Calu3 (cell line): ENCODE data around the gene ELAVL1. TPM values are rescaled to one million over a fixed set of nuclear protein-coding genes. Genes with fewer than 3 reads are reported as not detected.

Source experiments
- BruUV-seq: library from RNA; stranded (reverse); fragments of 400-500 nt; replicated peaks from 2 replicates; lab custom pipeline; 2021; lab: Mats Ljungman, UMichigan
- CTCF ChIA-PET: fragments of 300-600 bp; sonication (Branson Sonifier 250); formaldehyde crosslinking; loops from one replicate; lab custom pipeline; 2022; ENCODE audit warnings: antibody characterized with exemption; lab: Charles Lee
- DNase-seq: peaks from one replicate; pipeline ENCODE4 v3.0.0; 2022
- H3K27ac Mint-ChIP-seq: one replicate; pipeline ENCODE4 v1.8.0; 2022; ENCODE audit warnings: mixed read lengths; ENCODE audit not compliant: unreplicated experiment
- H3K27me3 Mint-ChIP-seq: one replicate; pipeline ENCODE4 v1.8.0; 2022; ENCODE audit warnings: mixed read lengths; ENCODE audit not compliant: unreplicated experiment
- H3K36me3 Mint-ChIP-seq: one replicate; pipeline ENCODE4 v1.8.0; 2022; ENCODE audit warnings: mild to moderate bottlenecking, moderate library complexity, mixed read lengths; ENCODE audit not compliant: insufficient read depth, unreplicated experiment
- H3K4me1 Mint-ChIP-seq: one replicate; pipeline ENCODE4 v1.8.0; 2022; ENCODE audit warnings: mild to moderate bottlenecking, low read depth, mixed read lengths; ENCODE audit not compliant: unreplicated experiment
- H3K4me3 Mint-ChIP-seq: one replicate; pipeline ENCODE4 v1.8.0; 2022; ENCODE audit warnings: mild to moderate bottlenecking, low read depth, moderate library complexity, mixed read lengths; ENCODE audit not compliant: unreplicated experiment
- H3K9me3 Mint-ChIP-seq: one replicate; pipeline ENCODE4 v1.8.0; 2022; ENCODE audit warnings: low read depth, mixed read lengths; ENCODE audit not compliant: unreplicated experiment
- CTCF ChIP-seq: fragments of 200-600 bp; IDR thresholded peaks from one replicate; pipeline ENCODE4 v1.8.0; 2022; ENCODE audit warnings: antibody characterized with exemption; ENCODE audit not compliant: unreplicated experiment
- intact Hi-C: fragments of 100-400 bp; cut with micrococcal nuclease; formaldehyde crosslinking; loops from one replicate; pipeline ENCODE4 v1.10.0; 2022; ENCODE audit not compliant: unreplicated experiment
- total RNA-seq: library from RNA; stranded (reverse); gene quantifications from 2 replicates; pipeline ENCODE4 v1.2.3, GENCODE V29; 2022

Gene ELAVL1
- total RNA-seq, 1 experiment from 2014 or later, result 81.2 TPM

- Mint-ChIP-seq H3K9me3 (no peaks in the 10 kb centered on the region), H3K27ac (peak overlapping the region; percentile 27), H3K4me1 (no peaks in the 10 kb centered on the region), H3K4me3 (no peak overlapping the region), H3K36me3 (no peaks in the 10 kb centered on the region), H3K27me3 (no peaks in the 10 kb centered on the region)
- CTCF ChIA-PET, result interaction anchor here (0.7 kb wide), 1 partner anchor 105 kb away, joined by 5 read pairs; no protein-coding TSS in a partner anchor
- no peak for DNase-seq
- no peak for TF ChIP-seq CTCF
- BruUV-seq, result no TSS peak
- intact Hi-C loops, result no loop called here
These were observed 12.4 kb upstream of the ELAVL1 start for GRCh38 chr19:8017808-8018207.

- TF ChIP-seq CTCF, result no peak
- peaks cover 29% of the 10 kb centered on the region for H3K36me3 Mint-ChIP-seq
- H3K9me3 Mint-ChIP-seq, result no peaks in the 10 kb centered on the region
- peak overlapping the region; percentile 71 for H3K27ac Mint-ChIP-seq
- no peaks in the 10 kb centered on the region for H3K27me3 Mint-ChIP-seq
- CTCF ChIA-PET, result no interaction called here
- peaks cover 23% of the 10 kb centered on the region for H3K4me1 Mint-ChIP-seq
- DNase-seq, result no peak
- no TSS peak for BruUV-seq
- peak overlapping the region; percentile 80 for H3K4me3 Mint-ChIP-seq
- intact Hi-C loops, result no loop called here
These were observed 523 bp downstream of the ELAVL1 start for GRCh38 chr19:8004723-8005513.

- H3K36me3 Mint-ChIP-seq, result peaks cover 29% of the 10 kb centered on the region
- no peak for DNase-seq
- no peaks in the 10 kb centered on the region for H3K9me3 Mint-ChIP-seq
- CTCF ChIA-PET, result interaction anchor here (0.6 kb wide), 1 partner anchor 181 kb away, joined by 3 read pairs; no protein-coding TSS in a partner anchor
- no peak overlapping the region for H3K27ac Mint-ChIP-seq
- no peaks in the 10 kb centered on the region for H3K27me3 Mint-ChIP-seq
- H3K4me3 Mint-ChIP-seq, result peak overlapping the region; percentile 80
- intact Hi-C loops, result no loop called here
- H3K4me1 Mint-ChIP-seq, result peaks cover 23% of the 10 kb centered on the region
- BruUV-seq, result TSS peak; percentile 75
- TF ChIP-seq CTCF, result no peak
These were observed 1.4 kb downstream of the ELAVL1 start for GRCh38 chr19:8004001-8004400.

GRCh38 chr19:8001995-8002849 is 3.2 kb downstream of the ELAVL1 start:
- peaks cover 23% of the 10 kb centered on the region for H3K4me1 Mint-ChIP-seq
- peak overlapping the region; percentile 72 for H3K4me3 Mint-ChIP-seq
- no peaks in the 10 kb centered on the region for H3K27me3 Mint-ChIP-seq
- no peaks in the 10 kb centered on the region for H3K9me3 Mint-ChIP-seq
- peak overlapping the region; percentile 73 for H3K27ac Mint-ChIP-seq
- peak; percentile 62 for TF ChIP-seq CTCF
- no TSS peak for BruUV-seq
- intact Hi-C loops, result no loop called here
- peak; percentile 82 for DNase-seq
- CTCF ChIA-PET, result interaction anchor here (0.6 to 1.0 kb wide), 2 partner anchors 12 to 58 kb away, joined by 3 to 4 read pairs; partner anchors contain the start of gene TIMM44
- peaks cover 29% of the 10 kb centered on the region for H3K36me3 Mint-ChIP-seq
